GM20000 (cell line): ENCODE results near the gene PEX14.

Source experiments
- DNase-seq: peaks from one replicate; pipeline ENCODE4 v3.0.0; 2012; ENCODE audit warnings: low spot score
- CTCF ChIP-seq: IDR thresholded peaks from 2 replicates; pipeline ENCODE4 v1.5.1; 2012; ENCODE audit warnings: mild to moderate bottlenecking, control low read depth; ENCODE audit errors: extremely low read depth, missing control alignments

Gene PEX14

GRCh38 chr1:10515976-10516750, 41.4 kb downstream of the PEX14 start:
- no peak for DNase-seq

GRCh38 chr1:10516925-10517676, 42.4 kb downstream of the PEX14 start:
- no peak for TF ChIP-seq CTCF
- DNase-seq = no peak

More at GRCh38 chr1:10515976-10516750, 41.4 kb downstream of the PEX14 start:
- TF ChIP-seq CTCF = no peak

GRCh38 chr1:10517677-10517982, 42.9 kb downstream of the PEX14 start:
- no peak for DNase-seq
- TF ChIP-seq CTCF = no peak

- DNase-seq = no peak
- no peak for TF ChIP-seq CTCF
Observed at GRCh38 chr1:10519016-10519417, 44.3 kb downstream of the PEX14 start.

- TF ChIP-seq CTCF = no peak
- no peak for DNase-seq
Observed at GRCh38 chr1:10520497-10520896, 45.7 kb downstream of the PEX14 start.

GRCh38 chr1:10520952-10521351, 46.2 kb downstream of the PEX14 start:
- no peak for DNase-seq
- TF ChIP-seq CTCF = no peak

GRCh38 chr1:10521537-10522157, 46.9 kb downstream of the PEX14 start:
- TF ChIP-seq CTCF = no peak
- no peak for DNase-seq
